KOPT-K1 (cell line): ENCODE measurements around the gene USP36.
"Not testable (repeated sequence)": the region's sequence is repeated elsewhere in the genome, so short reads cannot be mapped to it uniquely, and the experiment has no call there.

ENCODE experiments used
- H3K27ac ChIP-seq: fragments of 200-600 bp; sonication (generic); 2 replicates; pipeline ENCODE4 v1.5.1; 2016; ENCODE audit warnings: antibody characterized with exemption, mild to moderate bottlenecking, low read depth, low read length; ENCODE audit not compliant: poor library complexity, severe bottlenecking
- H3K36me3 ChIP-seq: fragments of 200-600 bp; sonication (generic); 2 replicates; pipeline ENCODE4 v1.5.1; 2017; ENCODE audit warnings: antibody characterized with exemption, mild to moderate bottlenecking, low read length, moderate library complexity; ENCODE audit not compliant: insufficient read depth
- H3K9me3 ChIP-seq: fragments of 200-600 bp; sonication (generic); 2 replicates; pipeline ENCODE4 v1.5.1; 2017; ENCODE audit warnings: antibody characterized with exemption, low read length, mild to moderate bottlenecking; ENCODE audit not compliant: insufficient read depth, poor library complexity, severe bottlenecking

USP36 gene

GRCh38 chr17:78785011-78785662 is 55.5 kb downstream of the USP36 start:
- peak overlapping the region; percentile 41 for H3K27ac ChIP-seq
- H3K9me3 ChIP-seq = no peaks in the 10 kb centered on the region
- H3K36me3 ChIP-seq = peaks cover 6% of the 10 kb centered on the region; the same call in 1 of the 2 replicates

- H3K36me3 ChIP-seq = peaks cover 2% of the 10 kb centered on the region; the same call in 1 of the 2 replicates
- H3K27ac ChIP-seq = peak overlapping the region; percentile 6
- H3K9me3 ChIP-seq = no peaks in the 10 kb centered on the region
Observed at GRCh38 chr17:78784352-78784751, 56.3 kb downstream of the USP36 start.

- H3K36me3 ChIP-seq = no peaks in the 10 kb centered on the region; the same call in 1 of the 2 replicates
- peak overlapping the region; percentile 6 for H3K27ac ChIP-seq
- H3K9me3 ChIP-seq = no peaks in the 10 kb centered on the region
Observed at GRCh38 chr17:78783711-78784324, 56.8 kb downstream of the USP36 start.

GRCh38 chr17:78781893-78782304 is 58.7 kb downstream of the USP36 start, which contains the start of gene CYTH1:
TSS of gene CYTH1 (minus strand) at chr17:78782273. CDS start at chr17:78782223, 50 bp downstream.
- peak within 1 kb of the TSS; percentile 86 for H3K27ac ChIP-seq
- H3K9me3 ChIP-seq = no peaks in the 10 kb centered on the region
- H3K36me3 ChIP-seq = no peaks in the 10 kb centered on the region

GRCh38 chr17:78781104-78781892 is 59.3 kb downstream of the USP36 start:
- Histone ChIP-seq H3K36me3 (no peaks in the 10 kb centered on the region), H3K9me3 (no peaks in the 10 kb centered on the region), H3K27ac (peak overlapping the region; percentile 85)

- Histone ChIP-seq H3K27ac (peak overlapping the region; percentile 85), H3K9me3 (no peaks in the 10 kb centered on the region), H3K36me3 (no peaks in the 10 kb centered on the region)
Observed at GRCh38 chr17:78780335-78780734, 60.3 kb downstream of the USP36 start.

GRCh38 chr17:78779850-78780249 is 60.8 kb downstream of the USP36 start:
- no peaks in the 10 kb centered on the region for H3K9me3 ChIP-seq
- no peaks in the 10 kb centered on the region for H3K36me3 ChIP-seq
- H3K27ac ChIP-seq = peak overlapping the region; percentile 85

- not testable (repeated sequence) for H3K9me3 ChIP-seq, H3K36me3 ChIP-seq
- H3K27ac ChIP-seq = peak overlapping the region; percentile 85
Observed at GRCh38 chr17:78779286-78779651, 61.3 kb downstream of the USP36 start.

GRCh38 chr17:78777881-78778280 is 62.7 kb downstream of the USP36 start:
- H3K36me3 ChIP-seq = no peaks in the 10 kb centered on the region
- no peak overlapping the region for H3K27ac ChIP-seq

GRCh38 chr17:78774956-78775571 is 65.5 kb downstream of the USP36 start:
- no peaks in the 10 kb centered on the region for H3K36me3 ChIP-seq
- H3K27ac ChIP-seq = peak overlapping the region; percentile 82

More at GRCh38 chr17:78777881-78778280, 62.7 kb downstream of the USP36 start:
- H3K9me3 ChIP-seq = no peaks in the 10 kb centered on the region

GRCh38 chr17:78774453-78774852 is 66.2 kb downstream of the USP36 start:
- Histone ChIP-seq H3K9me3 (no peaks in the 10 kb centered on the region), H3K36me3 (no peaks in the 10 kb centered on the region), H3K27ac (peak overlapping the region; percentile 82)

More at GRCh38 chr17:78774956-78775571, 65.5 kb downstream of the USP36 start:
- no peaks in the 10 kb centered on the region for H3K9me3 ChIP-seq

GRCh38 chr17:78771758-78772382 is 68.7 kb downstream of the USP36 start:
- Histone ChIP-seq H3K36me3 (no peaks in the 10 kb centered on the region), H3K27ac (peak overlapping the region; percentile 26), H3K9me3 (no peaks in the 10 kb centered on the region)

- no peaks in the 10 kb centered on the region for H3K9me3 ChIP-seq
- no peaks in the 10 kb centered on the region for H3K36me3 ChIP-seq
- H3K27ac ChIP-seq = no peak overlapping the region
Observed at GRCh38 chr17:78769196-78769773, 71.3 kb downstream of the USP36 start.

GRCh38 chr17:78767806-78768205 is 72.8 kb downstream of the USP36 start:
- Histone ChIP-seq H3K9me3 (no peaks in the 10 kb centered on the region), H3K36me3 (no peaks in the 10 kb centered on the region), H3K27ac (no peak overlapping the region)
